ENCODE results near the gene NKAP. TPM values are rescaled to one million over a fixed set of nuclear protein-coding genes. Genes with fewer than 3 reads are reported as not detected.
A peak's percentile ranks its signal among the peaks of the same experiment; 100 is the strongest.
"Not testable (repeated sequence)": the region's sequence is repeated elsewhere in the genome, so short reads cannot be mapped to it uniquely, and the experiment has no call there.

NKAP gene
- total and polyA plus RNA-seq, 7 experiments from 2014 or later = 4.2 to 19.3 (median 13.4) TPM

GRCh38 chrX:119942173-119942819 is 1.3 kb downstream of the NKAP start:
- Histone ChIP-seq H3K9me3 (ENCODE audit: control insufficient read depth in 2 of 3, low read length in 3 of 3) (no peaks in the 10 kb centered on the region), H3K27me3 (ENCODE audit: control insufficient read depth in 2 of 2, insufficient read depth in 2 of 2, low read length in 2 of 2) (no peaks in the 10 kb centered on the region), H3K27ac (ENCODE audit: low read depth, low read length) (peak overlapping the region; percentile 97), H3K4me3 (ENCODE audit: low read length) (peak overlapping the region; percentile 84), H3K4me1 (ENCODE audit: control insufficient read depth in 2 of 2, insufficient read depth in 2 of 2, low read length in 2 of 2) (peaks cover 8 to 15% of the 10 kb centered on the region in 2 donors), H3K36me3 (ENCODE audit: control insufficient read depth in 2 of 3, insufficient read depth in 3 of 3, low read length in 3 of 3) (peaks cover 0 to 6% (median 0%) of the 10 kb centered on the region in 3 experiments)
- ChIA-PET CTCF (no interaction called here), POLR2A (interaction anchor here (0.6 kb wide), 1 partner anchor 687 kb away, joined by 3 read pairs; the partner anchor contains the start of gene C1GALT1C1)
- no peak for DNase-seq
- H3K27ac Mint-ChIP-seq = peak overlapping the region in 8 of 9 donors; percentile 84 to 99 (median 94)
- H3K4me1 Mint-ChIP-seq = peaks cover 13 to 28% (median 22%) of the 10 kb centered on the region in 7 donors
- peaks cover 0 to 1% (median 0%) of the 10 kb centered on the region in 11 donors for H3K9me3 Mint-ChIP-seq
- peak overlapping the region; percentile 84 to 100 (median 97) for H3K4me3 Mint-ChIP-seq
- no peaks in the 10 kb centered on the region for H3K27me3 Mint-ChIP-seq
- intact Hi-C loops (cut with micrococcal nuclease) = loop anchor here (2.0 to 10.0 kb wide), 8 partner anchors 90 to 707 kb away; partner anchors contain the start of genes LAMP2 (in 1 of the 2), PGRMC1 (in 1 of the 2), RPL39 (in 1 of the 2) and SLC25A5 (in 1 of the 2)
- no peak for ATAC-seq
- H3K36me3 Mint-ChIP-seq = peaks cover 0 to 4% (median 2%) of the 10 kb centered on the region in 5 donors

GRCh38 chrX:119941336-119941735 is 2.2 kb downstream of the NKAP start:
- no peak for DNase-seq
- no peak overlapping the region for H3K4me3 ChIP-seq (ENCODE audit: low read length)
- H3K4me1 ChIP-seq (ENCODE audit: control insufficient read depth in 2 of 2, insufficient read depth in 2 of 2, low read length in 2 of 2) = peaks cover 8 to 15% of the 10 kb centered on the region in 2 donors
- H3K9me3 ChIP-seq (ENCODE audit: control insufficient read depth in 2 of 3, low read length in 3 of 3) = no peaks in the 10 kb centered on the region
- intact Hi-C loops (cut with micrococcal nuclease) = loop anchor here (5.0 to 10.0 kb wide), 4 partner anchors 89 to 707 kb away; partner anchors contain the start of genes LAMP2 (in 1 of the 2), PGRMC1 (in 1 of the 2), RPL39 (in 1 of the 2) and UPF3B (in 1 of the 2)
- no peaks in the 10 kb centered on the region for H3K27me3 ChIP-seq (ENCODE audit: control insufficient read depth in 2 of 2, insufficient read depth in 2 of 2, low read length in 2 of 2)
- ATAC-seq = no peak
- Mint-ChIP-seq H3K4me3 (peak overlapping the region in 9 of 10 donors; percentile 22 to 100 (median 98)), H3K27me3 (no peaks in the 10 kb centered on the region), H3K4me1 (peaks cover 13 to 28% (median 22%) of the 10 kb centered on the region in 7 donors), H3K9me3 (peaks cover 0 to 1% (median 0%) of the 10 kb centered on the region in 11 donors), H3K36me3 (peaks cover 0 to 6% (median 4%) of the 10 kb centered on the region in 5 donors), H3K27ac (peak overlapping the region in 3 of 9 donors; percentile 21 to 67 (median 28))
- ChIA-PET CTCF (interaction anchor here (0.8 kb wide), 1 partner anchor 150 kb away, joined by 3 read pairs; the partner anchor contains the start of gene RPL39), POLR2A (no interaction called here)
- H3K27ac ChIP-seq (ENCODE audit: low read depth, low read length) = no peak overlapping the region
- peaks cover 0 to 6% (median 0%) of the 10 kb centered on the region in 3 experiments for H3K36me3 ChIP-seq (ENCODE audit: control insufficient read depth in 2 of 3, insufficient read depth in 3 of 3, low read length in 3 of 3)

GRCh38 chrX:119935215-119935874 is 8.2 kb downstream of the NKAP start:
- H3K36me3 Mint-ChIP-seq = peaks cover 0 to 20% (median 14%) of the 10 kb centered on the region in 5 donors
- H3K27me3 Mint-ChIP-seq = no peaks in the 10 kb centered on the region
- peak overlapping the region in 2 of 9 donors; percentile 38 to 78 for H3K27ac Mint-ChIP-seq
- H3K4me1 Mint-ChIP-seq = peaks cover 0 to under 1% (median under 1%) of the 10 kb centered on the region in 7 donors
- no peak overlapping the region for H3K4me3 ChIP-seq (ENCODE audit: low read length)
- CTCF ChIA-PET = no interaction called here
- no peaks in the 10 kb centered on the region for H3K27me3 ChIP-seq (ENCODE audit: control insufficient read depth in 2 of 2, insufficient read depth in 2 of 2, low read length in 2 of 2)
- H3K4me3 Mint-ChIP-seq = no peak overlapping the region
- DNase-seq = no peak
- no peak overlapping the region for H3K27ac ChIP-seq (ENCODE audit: low read depth, low read length)
- H3K9me3 ChIP-seq (ENCODE audit: control insufficient read depth in 2 of 3, low read length in 3 of 3) = no peaks in the 10 kb centered on the region
- ATAC-seq = no peak
- intact Hi-C loops (cut with micrococcal nuclease) = no loop called here
- POLR2A ChIA-PET = no interaction called here
- H3K36me3 ChIP-seq (ENCODE audit: control insufficient read depth in 2 of 3, insufficient read depth in 3 of 3, low read length in 3 of 3) = peaks cover 9 to 27% (median 10%) of the 10 kb centered on the region in 3 experiments
- no peaks in the 10 kb centered on the region for H3K9me3 Mint-ChIP-seq
- no peaks in the 10 kb centered on the region for H3K4me1 ChIP-seq (ENCODE audit: control insufficient read depth in 2 of 2, insufficient read depth in 2 of 2, low read length in 2 of 2)

GRCh38 chrX:119922391-119922790 is 21.2 kb downstream of the NKAP start:
- H3K9me3 Mint-ChIP-seq; H3K4me1 Mint-ChIP-seq; H3K27ac ChIP-seq (ENCODE audit: low read depth, low read length); H3K4me1 ChIP-seq (ENCODE audit: control insufficient read depth in 2 of 2, insufficient read depth in 2 of 2, low read length in 2 of 2); H3K27me3 ChIP-seq (ENCODE audit: control insufficient read depth in 2 of 2, insufficient read depth in 2 of 2, low read length in 2 of 2); intact Hi-C loops (cut with micrococcal nuclease); H3K36me3 Mint-ChIP-seq; H3K27ac Mint-ChIP-seq; DNase-seq; ATAC-seq; H3K4me3 ChIP-seq (ENCODE audit: low read length); H3K9me3 ChIP-seq (ENCODE audit: control insufficient read depth in 2 of 3, low read length in 3 of 3); CTCF ChIA-PET; H3K27me3 Mint-ChIP-seq; POLR2A ChIA-PET; H3K4me3 Mint-ChIP-seq: not testable (repeated sequence)
- peaks cover 0 to 10% (median 0%) of the 10 kb centered on the region in 3 experiments for H3K36me3 ChIP-seq (ENCODE audit: control insufficient read depth in 2 of 3, insufficient read depth in 3 of 3, low read length in 3 of 3)

GRCh38 chrX:119919835-119920585 is 23.5 kb downstream of the NKAP start:
- H3K4me1 ChIP-seq (ENCODE audit: control insufficient read depth in 2 of 2, insufficient read depth in 2 of 2, low read length in 2 of 2) = no peaks in the 10 kb centered on the region
- no peak overlapping the region for H3K27ac ChIP-seq (ENCODE audit: low read depth, low read length)
- no peak for DNase-seq
- CTCF ChIA-PET = no interaction called here
- H3K4me3 Mint-ChIP-seq = no peak overlapping the region
- intact Hi-C loops (cut with micrococcal nuclease) = no loop called here
- H3K9me3 Mint-ChIP-seq = no peaks in the 10 kb centered on the region
- H3K36me3 ChIP-seq (ENCODE audit: control insufficient read depth in 2 of 3, insufficient read depth in 3 of 3, low read length in 3 of 3) = peaks cover 0 to 4% (median 0%) of the 10 kb centered on the region in 3 experiments
- no peak overlapping the region for H3K27ac Mint-ChIP-seq
- peaks cover under 1 to 4% (median 2%) of the 10 kb centered on the region in 5 donors for H3K36me3 Mint-ChIP-seq
- H3K4me3 ChIP-seq (ENCODE audit: low read length) = no peak overlapping the region
- H3K27me3 Mint-ChIP-seq = no peaks in the 10 kb centered on the region
- no peak for ATAC-seq
- POLR2A ChIA-PET = interaction anchor here (0.8 kb wide), 1 partner anchor 9 kb away, joined by 3 read pairs; no protein-coding TSS in a partner anchor
- no peaks in the 10 kb centered on the region for H3K9me3 ChIP-seq (ENCODE audit: control insufficient read depth in 2 of 3, low read length in 3 of 3)
- no peaks in the 10 kb centered on the region for H3K4me1 Mint-ChIP-seq
- H3K27me3 ChIP-seq (ENCODE audit: control insufficient read depth in 2 of 2, insufficient read depth in 2 of 2, low read length in 2 of 2) = no peaks in the 10 kb centered on the region

GRCh38 chrX:119917877-119918276 is 25.7 kb downstream of the NKAP start:
- H3K27me3 ChIP-seq (ENCODE audit: control insufficient read depth in 2 of 2, insufficient read depth in 2 of 2, low read length in 2 of 2) = no peaks in the 10 kb centered on the region
- no peaks in the 10 kb centered on the region for H3K4me1 Mint-ChIP-seq
- peaks cover 0 to 3% (median 0%) of the 10 kb centered on the region in 5 donors for H3K36me3 Mint-ChIP-seq
- H3K4me3 Mint-ChIP-seq = no peak overlapping the region
- H3K27ac ChIP-seq (ENCODE audit: low read depth, low read length) = no peak overlapping the region
- no peaks in the 10 kb centered on the region for H3K36me3 ChIP-seq (ENCODE audit: control insufficient read depth in 2 of 3, insufficient read depth in 3 of 3, low read length in 3 of 3)
- no peak overlapping the region for H3K4me3 ChIP-seq (ENCODE audit: low read length)
- CTCF ChIA-PET = no interaction called here
- H3K4me1 ChIP-seq (ENCODE audit: control insufficient read depth in 2 of 2, insufficient read depth in 2 of 2, low read length in 2 of 2) = no peaks in the 10 kb centered on the region
- POLR2A ChIA-PET = no interaction called here
- ATAC-seq (no peak), DNase-seq (no peak)
- no peaks in the 10 kb centered on the region for H3K9me3 ChIP-seq (ENCODE audit: control insufficient read depth in 2 of 3, low read length in 3 of 3)
- H3K27me3 Mint-ChIP-seq = no peaks in the 10 kb centered on the region
- no peaks in the 10 kb centered on the region for H3K9me3 Mint-ChIP-seq
- no peak overlapping the region for H3K27ac Mint-ChIP-seq
- intact Hi-C loops (cut with micrococcal nuclease) = no loop called here
